ENCODE results near the gene LCN1.

DNA sequence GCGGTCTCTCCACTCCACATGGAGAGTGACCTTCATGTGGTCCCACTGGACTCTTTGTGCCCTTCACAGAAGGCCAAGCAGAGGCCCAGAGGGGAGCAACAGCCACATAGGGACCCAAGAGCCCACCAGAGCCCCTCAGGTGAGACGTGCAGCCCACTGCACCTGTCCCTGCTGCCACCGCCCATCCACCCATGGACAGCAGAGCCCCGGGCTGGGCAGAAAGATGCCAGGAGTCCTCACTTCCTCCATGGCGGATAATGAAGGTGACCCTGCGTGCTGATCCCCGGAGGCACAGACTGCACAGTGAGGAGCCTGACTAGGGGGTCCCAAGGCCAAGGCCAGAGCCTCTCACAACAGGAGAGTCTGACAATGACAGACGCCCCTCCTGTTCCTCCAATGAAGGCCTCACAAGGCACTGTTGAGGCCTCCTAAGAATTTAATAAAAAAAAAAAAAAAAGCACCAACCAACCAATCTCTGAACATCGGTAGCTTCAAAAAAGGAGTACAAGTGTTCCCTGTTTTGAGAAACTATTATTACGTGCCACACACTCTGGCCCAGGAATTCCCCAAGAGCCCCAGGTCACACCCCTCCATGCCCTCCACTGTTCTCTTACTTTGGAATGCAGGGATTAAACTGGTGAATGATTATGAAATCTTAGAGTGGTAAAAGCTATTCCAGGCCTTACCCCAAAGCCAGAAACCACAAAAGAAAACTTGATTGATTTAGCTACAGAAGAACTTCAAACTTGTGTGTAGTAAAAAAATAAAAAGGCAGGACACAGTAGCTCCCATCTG lies 44.5 kb upstream of the LCN1 start:
- TF ChIP-seq, protein P1, sequence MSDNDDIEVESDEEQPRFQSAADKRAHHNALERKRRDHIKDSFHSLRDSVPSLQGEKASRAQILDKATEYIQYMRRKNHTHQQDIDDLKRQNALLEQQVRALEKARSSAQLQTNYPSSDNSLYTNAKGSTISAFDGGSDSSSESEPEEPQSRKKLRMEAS (IDR thresholded peaks at IDR 0.05), result no peak
- TF ChIP-seq CTCF (IDR thresholded peaks at IDR 0.05; ENCODE audit: low read depth, low read length, missing input control) (no peak), SP1 (IDR thresholded peaks at IDR 0.05) (no peak), RAD21 (IDR thresholded peaks at IDR 0.05) (no peak), HNF4G (IDR thresholded peaks at IDR 0.05) (no peak), YY1 (IDR thresholded peaks at IDR 0.05) (no peak), ATF3 (IDR thresholded peaks at IDR 0.05) (no peak), TAF1 (conservative IDR thresholded peaks at IDR 0.05) (no peak), RXRA (IDR thresholded peaks at IDR 0.05) (no peak)
- TF ChIP-seq, protein P2, sequence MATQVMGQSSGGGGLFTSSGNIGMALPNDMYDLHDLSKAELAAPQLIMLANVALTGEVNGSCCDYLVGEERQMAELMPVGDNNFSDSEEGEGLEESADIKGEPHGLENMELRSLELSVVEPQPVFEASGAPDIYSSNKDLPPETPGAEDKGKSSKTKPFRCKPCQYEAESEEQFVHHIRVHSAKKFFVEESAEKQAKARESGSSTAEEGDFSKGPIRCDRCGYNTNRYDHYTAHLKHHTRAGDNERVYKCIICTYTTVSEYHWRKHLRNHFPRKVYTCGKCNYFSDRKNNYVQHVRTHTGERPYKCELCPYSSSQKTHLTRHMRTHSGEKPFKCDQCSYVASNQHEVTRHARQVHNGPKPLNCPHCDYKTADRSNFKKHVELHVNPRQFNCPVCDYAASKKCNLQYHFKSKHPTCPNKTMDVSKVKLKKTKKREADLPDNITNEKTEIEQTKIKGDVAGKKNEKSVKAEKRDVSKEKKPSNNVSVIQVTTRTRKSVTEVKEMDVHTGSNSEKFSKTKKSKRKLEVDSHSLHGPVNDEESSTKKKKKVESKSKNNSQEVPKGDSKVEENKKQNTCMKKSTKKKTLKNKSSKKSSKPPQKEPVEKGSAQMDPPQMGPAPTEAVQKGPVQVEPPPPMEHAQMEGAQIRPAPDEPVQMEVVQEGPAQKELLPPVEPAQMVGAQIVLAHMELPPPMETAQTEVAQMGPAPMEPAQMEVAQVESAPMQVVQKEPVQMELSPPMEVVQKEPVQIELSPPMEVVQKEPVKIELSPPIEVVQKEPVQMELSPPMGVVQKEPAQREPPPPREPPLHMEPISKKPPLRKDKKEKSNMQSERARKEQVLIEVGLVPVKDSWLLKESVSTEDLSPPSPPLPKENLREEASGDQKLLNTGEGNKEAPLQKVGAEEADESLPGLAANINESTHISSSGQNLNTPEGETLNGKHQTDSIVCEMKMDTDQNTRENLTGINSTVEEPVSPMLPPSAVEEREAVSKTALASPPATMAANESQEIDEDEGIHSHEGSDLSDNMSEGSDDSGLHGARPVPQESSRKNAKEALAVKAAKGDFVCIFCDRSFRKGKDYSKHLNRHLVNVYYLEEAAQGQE (IDR thresholded peaks at IDR 0.05), result no peak
- TF ChIP-seq, protein P3, sequence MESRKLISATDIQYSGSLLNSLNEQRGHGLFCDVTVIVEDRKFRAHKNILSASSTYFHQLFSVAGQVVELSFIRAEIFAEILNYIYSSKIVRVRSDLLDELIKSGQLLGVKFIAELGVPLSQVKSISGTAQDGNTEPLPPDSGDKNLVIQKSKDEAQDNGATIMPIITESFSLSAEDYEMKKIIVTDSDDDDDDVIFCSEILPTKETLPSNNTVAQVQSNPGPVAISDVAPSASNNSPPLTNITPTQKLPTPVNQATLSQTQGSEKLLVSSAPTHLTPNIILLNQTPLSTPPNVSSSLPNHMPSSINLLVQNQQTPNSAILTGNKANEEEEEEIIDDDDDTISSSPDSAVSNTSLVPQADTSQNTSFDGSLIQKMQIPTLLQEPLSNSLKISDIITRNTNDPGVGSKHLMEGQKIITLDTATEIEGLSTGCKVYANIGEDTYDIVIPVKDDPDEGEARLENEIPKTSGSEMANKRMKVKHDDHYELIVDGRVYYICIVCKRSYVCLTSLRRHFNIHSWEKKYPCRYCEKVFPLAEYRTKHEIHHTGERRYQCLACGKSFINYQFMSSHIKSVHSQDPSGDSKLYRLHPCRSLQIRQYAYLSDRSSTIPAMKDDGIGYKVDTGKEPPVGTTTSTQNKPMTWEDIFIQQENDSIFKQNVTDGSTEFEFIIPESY (IDR thresholded peaks at IDR 0.05), result no peak
